ENCODE measurements around the gene SHISA7. TPM values are rescaled to one million over a fixed set of nuclear protein-coding genes. Genes with fewer than 3 reads are reported as not detected.

Gene SHISA7
- total RNA-seq, 2 donors from 2014 or later = not detected

- no peaks in the 10 kb centered on the region for H3K9me3 ChIP-seq
- H3K27ac ChIP-seq = no peak overlapping the region
- ATAC-seq (ENCODE audit: insufficient number of reproducible peaks, low FRiP score, low read depth) = no peak
- H3K4me1 ChIP-seq (ENCODE audit: control insufficient read depth in 1 of 2, low read depth in 2 of 2) = peaks cover 0 to 5% of the 10 kb centered on the region in 2 donors
- H3K27me3 ChIP-seq (replicated peaks; ENCODE audit: insufficient read depth) = peaks cover 11% of the 10 kb centered on the region
- H3K4me3 ChIP-seq = no peak overlapping the region
- DNase-seq (ENCODE audit: low spot score) = no peak
- TF ChIP-seq CTCF (IDR thresholded peaks at IDR 0.05) = no peak
- no peaks in the 10 kb centered on the region for H3K36me3 ChIP-seq
Observed at GRCh38 chr19:55446060-55446459, 3.0 kb upstream of the SHISA7 start.

- Histone ChIP-seq H3K36me3 (no peaks in the 10 kb centered on the region), H3K27me3 (replicated peaks; ENCODE audit: insufficient read depth) (peaks cover 23% of the 10 kb centered on the region), H3K4me3 (no peak overlapping the region), H3K9me3 (no peaks in the 10 kb centered on the region), H3K4me1 (ENCODE audit: control insufficient read depth in 1 of 2, low read depth in 2 of 2) (peaks cover 0 to 10% of the 10 kb centered on the region in 2 donors), H3K27ac (no peak overlapping the region)
- DNase-seq (ENCODE audit: low spot score) = no peak
- ATAC-seq (ENCODE audit: insufficient number of reproducible peaks, low FRiP score, low read depth) = no peak
- TF ChIP-seq CTCF (IDR thresholded peaks at IDR 0.05) = no peak
Observed at GRCh38 chr19:55444646-55445045, 1.5 kb upstream of the SHISA7 start.

- H3K36me3 ChIP-seq = no peaks in the 10 kb centered on the region
- no peak for DNase-seq (ENCODE audit: low spot score)
- no peak for ATAC-seq (ENCODE audit: insufficient number of reproducible peaks, low FRiP score, low read depth)
- no peaks in the 10 kb centered on the region for H3K9me3 ChIP-seq
- peaks cover 0 to 10% of the 10 kb centered on the region in 2 donors for H3K4me1 ChIP-seq (ENCODE audit: control insufficient read depth in 1 of 2, low read depth in 2 of 2)
- H3K27me3 ChIP-seq (replicated peaks; ENCODE audit: insufficient read depth) = peaks cover 23% of the 10 kb centered on the region
- H3K4me3 ChIP-seq = no peak overlapping the region
- TF ChIP-seq CTCF (IDR thresholded peaks at IDR 0.05) = no peak
- H3K27ac ChIP-seq = no peak overlapping the region
Observed at GRCh38 chr19:55443824-55444480, 852 bp upstream of the SHISA7 start.

GRCh38 chr19:55442372-55442961 is 633 bp downstream of the SHISA7 start:
- Histone ChIP-seq H3K9me3 (no peaks in the 10 kb centered on the region), H3K4me1 (ENCODE audit: control insufficient read depth in 1 of 2, low read depth in 2 of 2) (peaks cover 0 to 10% of the 10 kb centered on the region in 2 donors), H3K4me3 (no peak overlapping the region), H3K27me3 (replicated peaks; ENCODE audit: insufficient read depth) (peaks cover 23% of the 10 kb centered on the region), H3K27ac (no peak overlapping the region), H3K36me3 (no peaks in the 10 kb centered on the region)
- TF ChIP-seq CTCF (IDR thresholded peaks at IDR 0.05) = no peak
- ATAC-seq (ENCODE audit: insufficient number of reproducible peaks, low FRiP score, low read depth) = no peak
- DNase-seq (ENCODE audit: low spot score) = no peak

GRCh38 chr19:55441692-55442321 is 1.3 kb downstream of the SHISA7 start:
- no peak for DNase-seq (ENCODE audit: low spot score)
- Histone ChIP-seq H3K27me3 (replicated peaks; ENCODE audit: insufficient read depth) (peaks cover 23% of the 10 kb centered on the region), H3K4me3 (no peak overlapping the region), H3K9me3 (no peaks in the 10 kb centered on the region), H3K36me3 (no peaks in the 10 kb centered on the region), H3K4me1 (ENCODE audit: control insufficient read depth in 1 of 2, low read depth in 2 of 2) (peaks cover 0 to 10% of the 10 kb centered on the region in 2 donors), H3K27ac (no peak overlapping the region)
- no peak for TF ChIP-seq CTCF (IDR thresholded peaks at IDR 0.05)
- no peak for ATAC-seq (ENCODE audit: insufficient number of reproducible peaks, low FRiP score, low read depth)

Data from thoracic aorta (tissue), 2 donors.